GM12878 (cell line): Measurements from ENCODE around the gene TENT5A. TPM values are rescaled to one million over a fixed set of nuclear protein-coding genes. Genes with fewer than 3 reads are reported as not detected.

Experiments used
- ATAC-seq: fragments of 200-7000 bp; cut with Tn5 transposase; 3 replicates; pipeline ENCODE4 v1.9.1; 2020; ENCODE audit warnings: mild to moderate bottlenecking, moderate library complexity
- BruUV-seq: library from RNA; stranded (reverse); fragments of 400-500 nt; replicated peaks from 2 replicates; lab custom pipeline; 2021; lab: Mats Ljungman, UMichigan
- CTCF ChIA-PET: fragments of 300-600 bp; sonication (Branson Sonifier 250); formaldehyde crosslinking; extraction: SDS; loops from one replicate; lab custom pipeline; 2021; ENCODE audit warnings: inconsistent platforms; lab: Yijun Ruan, JAX
- POLR2A ChIA-PET: fragments of 350-600 bp; formaldehyde crosslinking; extraction: SDS; loops from one replicate; lab custom pipeline; 2021; ENCODE audit warnings: inconsistent platforms; lab: Charles Lee
- RAD21 ChIA-PET: fragments of 300-600 bp; sonication (Branson Sonifier 250); formaldehyde crosslinking; loops from one replicate; lab custom pipeline; 2023; ENCODE audit warnings: antibody characterized with exemption; ENCODE audit not compliant: unreplicated experiment; lab: Charles Lee
- SMC1A ChIA-PET: fragments of 300-600 bp; sonication (Branson Sonifier 250); formaldehyde crosslinking; loops from one replicate; lab custom pipeline; 2023; ENCODE audit not compliant: unreplicated experiment, uncharacterized antibody; lab: Charles Lee
- DNase-seq: peaks from one replicate; pipeline ENCODE4 v3.0.0-alpha.2; 2011; ENCODE audit warnings: low read depth, low spot score
- FAIRE-seq: peaks from 3 replicates; lab custom pipeline; 2011; peaks lifted over from hg19 to GRCh38; lab: Jason Lieb, UNC
- H2AFZ ChIP-seq: 2 replicates; pipeline ENCODE4 v1.6.0; 2011; ENCODE audit warnings: low read depth, low read length, control low read depth; ENCODE audit not compliant: control insufficient read depth
- H3K27ac ChIP-seq: 2 replicates; pipeline ENCODE4 v1.5.1; 2011; ENCODE audit warnings: control low read depth; ENCODE audit not compliant: control insufficient read depth, insufficient read depth
- H3K27me3 ChIP-seq, 2 experiments: replicated peaks in 1 of 2; 2 replicates each; pipeline versions ENCODE4 v1.6.0 to v1.6.1; 2011; ENCODE audit warnings: low read length in 1 of 2; ENCODE audit not compliant: control insufficient read depth in 2 of 2, insufficient read depth in 2 of 2
- H3K36me3 ChIP-seq, 2 experiments: 2 replicates each; pipeline ENCODE4 v1.5.1; 2011; ENCODE audit warnings: low read length in 1 of 2; ENCODE audit not compliant: control insufficient read depth in 2 of 2, insufficient read depth in 2 of 2
- H3K4me1 ChIP-seq: 2 replicates; pipeline ENCODE4 v1.6.1; 2011; ENCODE audit warnings: mild to moderate bottlenecking, low read length, moderate library complexity, mixed read lengths; ENCODE audit not compliant: control insufficient read depth, insufficient read depth
- H3K4me2 ChIP-seq: 2 replicates; pipeline ENCODE4 v1.6.0; 2011; ENCODE audit warnings: control low read depth; ENCODE audit not compliant: control insufficient read depth, insufficient read depth
- H3K4me3 ChIP-seq: fragments of 200-600 bp; sonication (generic); 2 replicates; pipeline ENCODE4 v1.5.1; 2016
- H3K79me2 ChIP-seq: 2 replicates; pipeline ENCODE4 v1.6.0; 2011; ENCODE audit warnings: low read length; ENCODE audit not compliant: control insufficient read depth, insufficient read depth
- H3K9ac ChIP-seq: 2 replicates; pipeline ENCODE4 v1.8.0; 2011; ENCODE audit warnings: low read length, control low read depth, mixed read lengths; ENCODE audit not compliant: control insufficient read depth, insufficient read depth
- H3K9me3 ChIP-seq: replicated peaks from 3 replicates; pipeline ENCODE4 v1.5.1; 2011; ENCODE audit warnings: mild to moderate bottlenecking, low read length; ENCODE audit not compliant: control insufficient read depth, insufficient read depth
- H4K20me1 ChIP-seq: 2 replicates; pipeline ENCODE4 v1.6.0; 2011; ENCODE audit not compliant: control insufficient read depth, insufficient read depth
- CBX3 ChIP-seq: fragments of 200-600 bp; sonication (generic); IDR thresholded peaks from 2 replicates; pipeline ENCODE4 v1.6.1; 2016; ENCODE audit warnings: low read depth, borderline replicate concordance
- EED ChIP-seq: sonication (generic); IDR thresholded peaks from 2 replicates; pipeline ENCODE4 v1.6.1; 2016; ENCODE audit warnings: antibody characterized with exemption, low read depth
- RAD51 ChIP-seq: fragments of 450-650 bp; IDR thresholded peaks from 2 replicates; pipeline ENCODE4 v1.6.1; 2016; ENCODE audit warnings: moderate library complexity, mild to moderate bottlenecking, inconsistent platforms
- RELA ChIP-seq: fragments of 450-650 bp; IDR thresholded peaks from 2 replicates; pipeline ENCODE4 v1.8.0; 2014; ENCODE audit warnings: borderline replicate concordance; ENCODE audit not compliant: partially characterized antibody
- RUNX3 ChIP-seq: IDR thresholded peaks from 2 replicates; pipeline ENCODE4 v1.6.1; 2012; ENCODE audit warnings: low read length, inconsistent platforms
- TARDBP ChIP-seq: IDR thresholded peaks from 2 replicates; pipeline ENCODE4 v1.6.1; 2016; ENCODE audit warnings: borderline replicate concordance
- YY1 ChIP-seq: IDR thresholded peaks from 2 replicates; pipeline ENCODE4 v1.6.1; 2011; ENCODE audit warnings: low read depth, mild to moderate bottlenecking, low read length
- ZSCAN29 ChIP-seq: fragments of 450-650 bp; IDR thresholded peaks from 2 replicates; pipeline ENCODE4 v1.6.1; 2017; ENCODE audit warnings: mild to moderate bottlenecking, moderate library complexity
- WGBS: methylation state at CpG from one replicate; pipeline ENCODE4 v1.1.6; 2016; ENCODE audit warnings: low lambda C conversion rate; ENCODE audit not compliant: insufficient replicate concordance, insufficient coverage; ENCODE audit errors: missing lambda C conversion rate; 5-methylcytosine and 5-hydroxymethylcytosine counted together
- in situ Hi-C: fragments of 300-500 bp; cut with MboI; formaldehyde crosslinking; loops from 9 replicates; pipeline ENCODE4 v1.14.3; 2018; ENCODE audit warnings: mixed read lengths
- intact Hi-C: fragments of 100-400 bp; cut with micrococcal nuclease; formaldehyde crosslinking; loops from one replicate; pipeline ENCODE4 v1.14.2; 2022; ENCODE audit not compliant: unreplicated experiment
- polyA plus RNA-seq, 11 experiments: library from polyadenylated mRNA; depleted of rRNA in 4 of 11; unstranded in 6 of 11; stranded (reverse) in 5 of 11; fragments of >200 nt; fragmentation: Nextera tagmentation in 4 of 11; fragmentation: Illumina TruSeq in 1 of 11; extraction: Ambion mirVana in 4 of 11; extraction: Trizol in 1 of 11; gene quantifications; 1 replicate in 1 of 11; 2 replicates in 10 of 11; pipeline versions ENCODE4 v1.2.1 to v1.2.3, GENCODE V29; 2011 to 2016; ENCODE audit warnings: inconsistent platforms in 2 of 11, missing spikeins in 2 of 11, low read depth in 1 of 11
- total RNA-seq, 4 experiments: library from RNA; depleted of rRNA in 3 of 4; stranded (reverse); fragments of >200 nt in 3 of 4; fragmentation: Illumina TruSeq in 1 of 4; extraction: Trizol in 1 of 4; gene quantifications; 2 replicates each; pipeline versions ENCODE4 v1.2.1 to v1.2.3, GENCODE V29; 2013 to 2021
- TF ChIP-seq, protein P1 (sequence below): fragments of 450-650 bp; formaldehyde crosslinking; IDR thresholded peaks from 2 replicates; pipeline ENCODE4 v1.4.0; 2022; ENCODE audit warnings: mild to moderate bottlenecking, moderate library complexity
- TF ChIP-seq, protein P2 (sequence below): fragments of 450-650 bp; IDR thresholded peaks from 2 replicates; pipeline ENCODE4 v1.6.1; 2017; ENCODE audit warnings: low read depth, mild to moderate bottlenecking, moderate library complexity
- TF ChIP-seq, protein P3 (sequence below): fragments of 450-650 bp; formaldehyde crosslinking; IDR thresholded peaks from 2 replicates; pipeline ENCODE4 v1.5.0; 2022; ENCODE audit warnings: mild to moderate bottlenecking, missing genetic modification characterization

TENT5A gene
- total and polyA plus RNA-seq, 10 of the 15 experiments (the other 5 are each of a cell fraction or from before 2014, with no cell fraction given) = 0.25 to 9.6 (median 0.48) TPM

DNA sequence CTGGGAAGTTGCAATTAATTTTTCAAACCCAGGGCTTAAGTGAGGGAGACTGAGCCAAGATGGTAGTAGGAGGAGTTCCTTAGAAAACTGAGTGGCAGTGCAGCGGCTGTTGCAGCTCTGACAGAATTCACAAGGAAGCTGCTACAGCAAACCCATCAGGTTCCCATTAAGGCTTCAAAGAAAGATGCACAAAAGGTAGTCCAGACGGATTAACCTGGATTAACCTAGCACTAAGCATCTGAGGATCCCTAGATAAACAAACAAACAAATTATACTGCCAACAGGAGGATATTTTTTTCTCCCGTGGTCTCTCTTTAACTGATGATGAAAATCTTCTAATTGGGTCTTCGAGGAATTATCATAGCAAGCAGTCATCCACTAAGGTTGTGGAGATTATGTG lies 5.2 kb downstream of the TENT5A start (continued):
- TF ChIP-seq RELA = no peak
- TF ChIP-seq EED = no peak
- TF ChIP-seq, all 136 proteins: peak for 0

DNA sequence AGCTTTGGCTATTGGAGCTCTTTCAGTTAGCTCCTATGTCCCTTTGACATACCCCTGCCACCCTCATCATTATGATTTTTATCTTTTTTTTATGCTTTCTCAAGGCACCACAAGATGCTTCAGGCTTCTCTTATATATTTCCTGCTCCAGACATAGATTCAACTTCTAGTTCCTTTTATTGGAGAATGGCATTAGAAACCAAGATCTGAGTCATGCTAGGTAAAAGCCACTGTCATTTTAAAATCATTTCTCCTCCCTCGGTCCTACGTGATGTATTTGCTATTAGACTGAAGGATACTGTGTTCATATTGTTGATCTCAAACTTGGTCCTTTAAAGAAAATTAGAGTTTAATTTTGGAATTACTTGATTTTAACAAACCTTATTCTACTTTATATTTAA lies 8.3 kb downstream of the TENT5A start:
- Histone ChIP-seq H3K4me2 (no peak overlapping the region), H3K36me3 (no peaks in the 10 kb centered on the region), H3K4me3 (no peak overlapping the region), H3K27ac (no peak overlapping the region), H3K9me3 (no peaks in the 10 kb centered on the region), H3K4me1 (no peaks in the 10 kb centered on the region), H3K79me2 (no peaks in the 10 kb centered on the region), H4K20me1 (no peaks in the 10 kb centered on the region), H3K9ac (no peak overlapping the region), H2AFZ (no peak overlapping the region), H3K27me3 (no peaks in the 10 kb centered on the region; a peak in 1 of 4 replicates)
- BruUV-seq = no TSS peak
- ChIA-PET POLR2A (no interaction called here), CTCF (no interaction called here), RAD21 (interaction anchor here (2.4 kb wide), 1 partner anchor 262 kb away, joined by 5 read pairs; no protein-coding TSS in a partner anchor), SMC1A (interaction anchor here (1.0 to 4.1 kb wide), 3 partner anchors 11 to 262 kb away, joined by 3 to 39 read pairs (median 10); no protein-coding TSS in a partner anchor)
- TF ChIP-seq, protein P1, sequence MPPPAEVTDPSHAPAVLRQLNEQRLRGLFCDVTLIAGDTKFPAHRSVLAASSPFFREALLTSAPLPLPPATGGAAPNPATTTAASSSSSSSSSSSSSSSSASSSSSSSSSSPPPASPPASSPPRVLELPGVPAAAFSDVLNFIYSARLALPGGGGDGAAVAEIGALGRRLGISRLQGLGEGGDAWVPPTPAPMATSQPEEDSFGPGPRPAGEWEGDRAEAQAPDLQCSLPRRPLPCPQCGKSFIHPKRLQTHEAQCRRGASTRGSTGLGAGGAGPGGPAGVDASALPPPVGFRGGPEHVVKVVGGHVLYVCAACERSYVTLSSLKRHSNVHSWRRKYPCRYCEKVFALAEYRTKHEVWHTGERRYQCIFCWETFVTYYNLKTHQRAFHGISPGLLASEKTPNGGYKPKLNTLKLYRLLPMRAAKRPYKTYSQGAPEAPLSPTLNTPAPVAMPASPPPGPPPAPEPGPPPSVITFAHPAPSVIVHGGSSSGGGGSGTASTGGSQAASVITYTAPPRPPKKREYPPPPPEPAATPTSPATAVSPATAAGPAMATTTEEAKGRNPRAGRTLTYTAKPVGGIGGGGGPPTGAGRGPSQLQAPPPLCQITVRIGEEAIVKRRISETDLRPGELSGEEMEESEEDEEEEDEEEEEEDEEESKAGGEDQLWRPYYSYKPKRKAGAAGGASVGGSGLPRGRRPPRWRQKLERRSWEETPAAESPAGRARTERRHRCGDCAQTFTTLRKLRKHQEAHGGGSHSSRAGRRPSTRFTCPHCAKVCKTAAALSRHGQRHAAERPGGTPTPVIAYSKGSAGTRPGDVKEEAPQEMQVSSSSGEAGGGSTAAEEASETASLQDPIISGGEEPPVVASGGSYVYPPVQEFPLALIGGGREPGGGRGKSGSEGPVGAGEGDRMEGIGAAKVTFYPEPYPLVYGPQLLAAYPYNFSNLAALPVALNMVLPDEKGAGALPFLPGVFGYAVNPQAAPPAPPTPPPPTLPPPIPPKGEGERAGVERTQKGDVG (CRISPR knock-in tag) = no peak
- TF ChIP-seq ZSCAN29 (no peak), RUNX3 (no peak), TARDBP (no peak), CBX3 (no peak), RAD51 (no peak), YY1 (no peak)
- TF ChIP-seq, protein P2, sequence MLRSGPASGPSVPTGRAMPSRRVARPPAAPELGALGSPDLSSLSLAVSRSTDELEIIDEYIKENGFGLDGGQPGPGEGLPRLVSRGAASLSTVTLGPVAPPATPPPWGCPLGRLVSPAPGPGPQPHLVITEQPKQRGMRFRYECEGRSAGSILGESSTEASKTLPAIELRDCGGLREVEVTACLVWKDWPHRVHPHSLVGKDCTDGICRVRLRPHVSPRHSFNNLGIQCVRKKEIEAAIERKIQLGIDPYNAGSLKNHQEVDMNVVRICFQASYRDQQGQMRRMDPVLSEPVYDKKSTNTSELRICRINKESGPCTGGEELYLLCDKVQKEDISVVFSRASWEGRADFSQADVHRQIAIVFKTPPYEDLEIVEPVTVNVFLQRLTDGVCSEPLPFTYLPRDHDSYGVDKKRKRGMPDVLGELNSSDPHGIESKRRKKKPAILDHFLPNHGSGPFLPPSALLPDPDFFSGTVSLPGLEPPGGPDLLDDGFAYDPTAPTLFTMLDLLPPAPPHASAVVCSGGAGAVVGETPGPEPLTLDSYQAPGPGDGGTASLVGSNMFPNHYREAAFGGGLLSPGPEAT = no peak
- TF ChIP-seq, protein P3, sequence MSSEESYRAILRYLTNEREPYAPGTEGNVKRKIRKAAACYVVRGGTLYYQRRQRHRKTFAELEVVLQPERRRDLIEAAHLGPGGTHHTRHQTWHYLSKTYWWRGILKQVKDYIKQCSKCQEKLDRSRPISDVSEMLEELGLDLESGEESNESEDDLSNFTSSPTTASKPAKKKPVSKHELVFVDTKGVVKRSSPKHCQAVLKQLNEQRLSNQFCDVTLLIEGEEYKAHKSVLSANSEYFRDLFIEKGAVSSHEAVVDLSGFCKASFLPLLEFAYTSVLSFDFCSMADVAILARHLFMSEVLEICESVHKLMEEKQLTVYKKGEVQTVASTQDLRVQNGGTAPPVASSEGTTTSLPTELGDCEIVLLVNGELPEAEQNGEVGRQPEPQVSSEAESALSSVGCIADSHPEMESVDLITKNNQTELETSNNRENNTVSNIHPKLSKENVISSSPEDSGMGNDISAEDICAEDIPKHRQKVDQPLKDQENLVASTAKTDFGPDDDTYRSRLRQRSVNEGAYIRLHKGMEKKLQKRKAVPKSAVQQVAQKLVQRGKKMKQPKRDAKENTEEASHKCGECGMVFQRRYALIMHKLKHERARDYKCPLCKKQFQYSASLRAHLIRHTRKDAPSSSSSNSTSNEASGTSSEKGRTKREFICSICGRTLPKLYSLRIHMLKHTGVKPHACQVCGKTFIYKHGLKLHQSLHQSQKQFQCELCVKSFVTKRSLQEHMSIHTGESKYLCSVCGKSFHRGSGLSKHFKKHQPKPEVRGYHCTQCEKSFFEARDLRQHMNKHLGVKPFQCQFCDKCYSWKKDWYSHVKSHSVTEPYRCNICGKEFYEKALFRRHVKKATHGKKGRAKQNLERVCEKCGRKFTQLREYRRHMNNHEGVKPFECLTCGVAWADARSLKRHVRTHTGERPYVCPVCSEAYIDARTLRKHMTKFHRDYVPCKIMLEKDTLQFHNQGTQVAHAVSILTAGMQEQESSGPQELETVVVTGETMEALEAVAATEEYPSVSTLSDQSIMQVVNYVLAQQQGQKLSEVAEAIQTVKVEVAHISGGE (CRISPR knock-in tag) = no peak
- in situ Hi-C loops = loop anchor here (10.0 kb wide), 1 partner anchor 1139 kb away; no protein-coding TSS in a partner anchor
- DNase-seq = no peak
- intact Hi-C loops = no loop called here
- FAIRE-seq = no peak
- ATAC-seq = no peak
- 0% methylated on average over 2 of the region's 2 CpGs for WGBS
